ENCODE results near the gene MFAP4. TPM values are rescaled to one million over a fixed set of nuclear protein-coding genes. Genes with fewer than 3 reads are reported as not detected.
A peak's percentile ranks its signal among the peaks of the same experiment; 100 is the strongest.

Gene MFAP4
- total and polyA plus RNA-seq, 4 donors, result 2.1 to 13.3 (median 5.7) TPM

DNA sequence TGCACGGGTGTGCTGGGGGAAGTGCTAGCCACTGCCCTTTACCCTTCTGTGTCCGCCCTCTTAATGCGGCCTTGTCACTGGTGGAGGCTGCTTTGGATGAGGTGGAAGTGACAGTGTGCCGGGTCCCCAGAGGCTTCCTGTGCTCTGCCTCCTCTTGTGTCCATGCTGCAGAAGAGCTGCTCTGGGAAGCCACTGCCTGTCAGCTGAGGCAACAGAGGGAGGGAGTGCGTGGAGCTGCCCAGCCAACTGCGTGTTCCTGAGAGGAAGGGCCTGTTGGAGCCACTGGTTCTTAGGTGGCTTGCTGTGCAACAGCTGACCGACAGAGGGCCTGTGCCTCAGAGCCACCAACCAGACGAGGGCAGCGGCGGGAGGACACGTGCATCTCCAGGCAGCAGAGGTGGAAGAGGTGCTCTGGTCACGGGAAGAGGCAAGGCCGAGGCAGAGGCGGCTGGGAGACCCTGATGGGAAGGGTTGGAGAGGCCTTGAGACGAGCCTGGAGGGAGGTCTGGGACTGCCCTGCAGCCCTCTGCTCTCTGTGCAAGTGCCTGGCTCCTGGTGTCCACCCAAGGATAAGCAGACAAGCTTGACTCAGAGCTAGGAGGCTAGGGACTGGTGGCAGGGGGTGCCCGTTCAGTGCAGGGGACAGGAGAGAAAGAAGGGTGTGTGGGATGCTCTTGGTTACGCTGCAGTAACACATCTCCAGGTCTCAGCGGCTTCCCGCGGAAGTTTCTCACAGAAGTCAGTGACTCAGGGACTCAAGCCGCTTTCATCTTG is 49.9 kb downstream of the MFAP4 start:
- 32% methylated on average over 21 of the region's 21 CpGs for WGBS
- Histone ChIP-seq H3K27me3 (ENCODE audit: control insufficient read depth in 4 of 4, insufficient read depth in 4 of 4, low read length in 3 of 4) (no peaks in the 10 kb centered on the region), H3K27ac (ENCODE audit: low read depth in 1 of 2, low read length in 2 of 2) (peak overlapping the region; percentile 84 to 92), H3K36me3 (ENCODE audit: control insufficient read depth in 4 of 4, insufficient read depth in 3 of 4, low read depth in 1 of 4, low read length in 3 of 4) (no peaks in the 10 kb centered on the region), H3K9ac (ENCODE audit: low read depth in 1 of 2, low read length in 2 of 2) (peak overlapping the region; percentile 28 to 78), H3K4me3 (ENCODE audit: low read depth in 1 of 3, low read length in 3 of 3) (peak overlapping the region in 2 of 3 donors; percentile 22 to 60), H3K4me1 (ENCODE audit: control insufficient read depth in 4 of 4, insufficient read depth in 4 of 4, low read length in 3 of 4) (peaks cover 6 to 54% (median 43%) of the 10 kb centered on the region in 4 donors), H3K9me3 (ENCODE audit: control insufficient read depth in 4 of 4, low read length in 3 of 4) (no peaks in the 10 kb centered on the region)
- TF ChIP-seq, protein P1, sequence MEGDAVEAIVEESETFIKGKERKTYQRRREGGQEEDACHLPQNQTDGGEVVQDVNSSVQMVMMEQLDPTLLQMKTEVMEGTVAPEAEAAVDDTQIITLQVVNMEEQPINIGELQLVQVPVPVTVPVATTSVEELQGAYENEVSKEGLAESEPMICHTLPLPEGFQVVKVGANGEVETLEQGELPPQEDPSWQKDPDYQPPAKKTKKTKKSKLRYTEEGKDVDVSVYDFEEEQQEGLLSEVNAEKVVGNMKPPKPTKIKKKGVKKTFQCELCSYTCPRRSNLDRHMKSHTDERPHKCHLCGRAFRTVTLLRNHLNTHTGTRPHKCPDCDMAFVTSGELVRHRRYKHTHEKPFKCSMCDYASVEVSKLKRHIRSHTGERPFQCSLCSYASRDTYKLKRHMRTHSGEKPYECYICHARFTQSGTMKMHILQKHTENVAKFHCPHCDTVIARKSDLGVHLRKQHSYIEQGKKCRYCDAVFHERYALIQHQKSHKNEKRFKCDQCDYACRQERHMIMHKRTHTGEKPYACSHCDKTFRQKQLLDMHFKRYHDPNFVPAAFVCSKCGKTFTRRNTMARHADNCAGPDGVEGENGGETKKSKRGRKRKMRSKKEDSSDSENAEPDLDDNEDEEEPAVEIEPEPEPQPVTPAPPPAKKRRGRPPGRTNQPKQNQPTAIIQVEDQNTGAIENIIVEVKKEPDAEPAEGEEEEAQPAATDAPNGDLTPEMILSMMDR (IDR thresholded peaks at IDR 0.05; ENCODE audit: low read depth, low read length, missing input control), result peak; percentile 43
- TF ChIP-seq, protein P2, sequence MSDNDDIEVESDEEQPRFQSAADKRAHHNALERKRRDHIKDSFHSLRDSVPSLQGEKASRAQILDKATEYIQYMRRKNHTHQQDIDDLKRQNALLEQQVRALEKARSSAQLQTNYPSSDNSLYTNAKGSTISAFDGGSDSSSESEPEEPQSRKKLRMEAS (IDR thresholded peaks at IDR 0.05), result no peak
- TF ChIP-seq, protein P3, sequence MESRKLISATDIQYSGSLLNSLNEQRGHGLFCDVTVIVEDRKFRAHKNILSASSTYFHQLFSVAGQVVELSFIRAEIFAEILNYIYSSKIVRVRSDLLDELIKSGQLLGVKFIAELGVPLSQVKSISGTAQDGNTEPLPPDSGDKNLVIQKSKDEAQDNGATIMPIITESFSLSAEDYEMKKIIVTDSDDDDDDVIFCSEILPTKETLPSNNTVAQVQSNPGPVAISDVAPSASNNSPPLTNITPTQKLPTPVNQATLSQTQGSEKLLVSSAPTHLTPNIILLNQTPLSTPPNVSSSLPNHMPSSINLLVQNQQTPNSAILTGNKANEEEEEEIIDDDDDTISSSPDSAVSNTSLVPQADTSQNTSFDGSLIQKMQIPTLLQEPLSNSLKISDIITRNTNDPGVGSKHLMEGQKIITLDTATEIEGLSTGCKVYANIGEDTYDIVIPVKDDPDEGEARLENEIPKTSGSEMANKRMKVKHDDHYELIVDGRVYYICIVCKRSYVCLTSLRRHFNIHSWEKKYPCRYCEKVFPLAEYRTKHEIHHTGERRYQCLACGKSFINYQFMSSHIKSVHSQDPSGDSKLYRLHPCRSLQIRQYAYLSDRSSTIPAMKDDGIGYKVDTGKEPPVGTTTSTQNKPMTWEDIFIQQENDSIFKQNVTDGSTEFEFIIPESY (IDR thresholded peaks at IDR 0.05), result no peak
- TF ChIP-seq HNF4A (conservative IDR thresholded peaks at IDR 0.05) (peak; percentile 69 to 70), FOXA2 (IDR thresholded peaks at IDR 0.05) (no peak), FOXA1 (IDR thresholded peaks at IDR 0.05) (peak; percentile 29), RXRA (IDR thresholded peaks at IDR 0.05) (peak; percentile 52 to 60), TAF1 (conservative IDR thresholded peaks at IDR 0.05) (peak; percentile 71), YY1 (IDR thresholded peaks at IDR 0.05) (peak; percentile 64), SP1 (IDR thresholded peaks at IDR 0.05) (peak; percentile 82), JUND (IDR thresholded peaks at IDR 0.05) (no peak), GABPA (IDR thresholded peaks at IDR 0.05 in 1 of 2, conservative IDR thresholded peaks at IDR 0.05 in 1 of 2) (no peak), RAD21 (IDR thresholded peaks at IDR 0.05) (peak in 1 of 2 donors; percentile 70), NR2F2 (IDR thresholded peaks at IDR 0.05) (peak; percentile 58), HNF4G (IDR thresholded peaks at IDR 0.05) (no peak), EGR1 (IDR thresholded peaks at IDR 0.05; ENCODE audit: low read depth in 2 of 2) (no peak)
- TF ChIP-seq, protein P4, sequence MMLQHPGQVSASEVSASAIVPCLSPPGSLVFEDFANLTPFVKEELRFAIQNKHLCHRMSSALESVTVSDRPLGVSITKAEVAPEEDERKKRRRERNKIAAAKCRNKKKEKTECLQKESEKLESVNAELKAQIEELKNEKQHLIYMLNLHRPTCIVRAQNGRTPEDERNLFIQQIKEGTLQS (IDR thresholded peaks at IDR 0.05), result no peak
- TF ChIP-seq, protein P5, sequence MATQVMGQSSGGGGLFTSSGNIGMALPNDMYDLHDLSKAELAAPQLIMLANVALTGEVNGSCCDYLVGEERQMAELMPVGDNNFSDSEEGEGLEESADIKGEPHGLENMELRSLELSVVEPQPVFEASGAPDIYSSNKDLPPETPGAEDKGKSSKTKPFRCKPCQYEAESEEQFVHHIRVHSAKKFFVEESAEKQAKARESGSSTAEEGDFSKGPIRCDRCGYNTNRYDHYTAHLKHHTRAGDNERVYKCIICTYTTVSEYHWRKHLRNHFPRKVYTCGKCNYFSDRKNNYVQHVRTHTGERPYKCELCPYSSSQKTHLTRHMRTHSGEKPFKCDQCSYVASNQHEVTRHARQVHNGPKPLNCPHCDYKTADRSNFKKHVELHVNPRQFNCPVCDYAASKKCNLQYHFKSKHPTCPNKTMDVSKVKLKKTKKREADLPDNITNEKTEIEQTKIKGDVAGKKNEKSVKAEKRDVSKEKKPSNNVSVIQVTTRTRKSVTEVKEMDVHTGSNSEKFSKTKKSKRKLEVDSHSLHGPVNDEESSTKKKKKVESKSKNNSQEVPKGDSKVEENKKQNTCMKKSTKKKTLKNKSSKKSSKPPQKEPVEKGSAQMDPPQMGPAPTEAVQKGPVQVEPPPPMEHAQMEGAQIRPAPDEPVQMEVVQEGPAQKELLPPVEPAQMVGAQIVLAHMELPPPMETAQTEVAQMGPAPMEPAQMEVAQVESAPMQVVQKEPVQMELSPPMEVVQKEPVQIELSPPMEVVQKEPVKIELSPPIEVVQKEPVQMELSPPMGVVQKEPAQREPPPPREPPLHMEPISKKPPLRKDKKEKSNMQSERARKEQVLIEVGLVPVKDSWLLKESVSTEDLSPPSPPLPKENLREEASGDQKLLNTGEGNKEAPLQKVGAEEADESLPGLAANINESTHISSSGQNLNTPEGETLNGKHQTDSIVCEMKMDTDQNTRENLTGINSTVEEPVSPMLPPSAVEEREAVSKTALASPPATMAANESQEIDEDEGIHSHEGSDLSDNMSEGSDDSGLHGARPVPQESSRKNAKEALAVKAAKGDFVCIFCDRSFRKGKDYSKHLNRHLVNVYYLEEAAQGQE (IDR thresholded peaks at IDR 0.05), result peak; percentile 58
- DNase-seq (ENCODE audit: low spot score), result no peak

All from liver (tissue), 9 donors.